GM19463 (cell line): ENCODE results near the gene GAS2L1.

Experiments used
- ATAC-seq: cut with Tn5 transposase; IDR thresholded peaks from one replicate; pipeline ENCODE4 v1.9.1; 2021; ENCODE audit warnings: mild to moderate bottlenecking, moderate library complexity; ENCODE audit not compliant: unreplicated experiment

GAS2L1 gene

DNA sequence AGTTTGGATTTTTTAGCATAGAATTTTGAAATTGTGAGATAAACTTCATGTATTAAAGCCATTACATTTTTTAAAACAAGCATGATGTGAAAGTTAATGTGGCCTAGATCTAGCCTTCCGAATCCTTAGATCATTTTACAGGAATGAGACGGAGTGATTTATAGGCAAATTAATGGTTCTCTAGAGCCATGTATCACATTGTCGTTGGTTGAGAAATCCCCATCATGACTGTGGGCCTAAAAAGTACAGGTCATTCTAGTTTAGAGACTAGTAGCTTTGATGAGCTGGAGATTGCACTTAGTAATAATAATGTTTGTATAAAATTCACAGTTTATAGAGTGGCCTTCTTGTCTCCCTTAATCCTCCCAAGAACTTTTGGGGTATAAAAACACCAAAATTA is 31.3 kb upstream of the GAS2L1 start:
- no peak for ATAC-seq

DNA sequence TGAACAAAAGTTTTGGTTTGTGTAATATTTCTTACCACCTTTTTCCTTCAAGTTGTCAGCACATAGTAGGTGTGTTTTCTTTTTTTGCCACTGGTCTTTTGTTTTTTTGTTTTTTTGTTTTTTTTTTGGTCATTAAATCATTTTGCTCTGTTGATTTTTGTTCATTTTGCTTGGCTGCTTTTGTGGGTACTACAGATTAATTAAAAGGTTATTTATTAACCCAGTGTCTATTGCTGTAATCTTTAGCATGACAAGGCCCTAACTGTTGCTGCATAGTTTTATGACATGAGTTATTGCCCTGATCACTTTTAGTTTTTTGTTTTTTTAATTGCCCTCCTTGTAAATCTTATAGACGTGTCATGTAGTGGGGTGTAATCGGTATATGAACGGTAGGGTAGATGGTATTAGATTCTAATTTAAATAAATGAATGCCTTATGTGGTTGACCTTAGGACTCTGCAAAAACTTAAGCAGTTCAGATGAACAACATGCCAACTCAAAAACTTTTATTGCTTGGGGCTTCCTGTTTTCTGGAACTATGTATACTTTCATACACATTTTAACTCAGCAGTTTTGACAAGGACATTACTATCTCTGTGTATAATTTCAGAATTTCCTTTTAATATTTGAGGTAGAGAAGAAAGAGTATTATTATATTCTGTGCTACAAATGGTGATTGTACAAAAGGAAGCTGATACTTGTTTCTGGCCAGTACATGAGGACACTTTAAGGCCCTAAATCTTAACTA is 30.5 kb upstream of the GAS2L1 start:
- ATAC-seq = no peak

- no peak for ATAC-seq
Measured at GRCh38 chr22:29277927-29278326, 28.5 kb upstream of the GAS2L1 start.

- no peak for ATAC-seq
Measured at GRCh38 chr22:29284196-29284595, 22.3 kb upstream of the GAS2L1 start.

DNA sequence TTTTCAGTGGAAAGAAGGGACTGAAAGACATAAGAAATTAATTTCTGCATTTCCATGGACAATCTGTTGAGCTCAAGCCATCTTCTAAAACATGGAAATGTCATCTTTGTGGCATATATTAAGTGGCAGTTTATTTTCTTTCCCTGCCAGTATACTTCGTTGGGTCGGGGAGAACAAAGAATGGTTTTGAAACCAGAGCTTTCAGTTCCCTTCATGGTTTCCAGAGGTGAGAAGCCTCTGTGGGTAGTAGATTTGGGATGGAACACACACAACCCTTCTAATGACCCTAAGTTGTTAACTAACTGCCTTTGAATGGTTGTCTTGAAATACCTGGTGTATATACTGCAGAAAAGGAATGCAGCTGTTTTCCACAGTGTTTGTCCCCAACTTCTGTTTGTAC is 17.6 kb upstream of the GAS2L1 start:
- no peak for ATAC-seq

DNA sequence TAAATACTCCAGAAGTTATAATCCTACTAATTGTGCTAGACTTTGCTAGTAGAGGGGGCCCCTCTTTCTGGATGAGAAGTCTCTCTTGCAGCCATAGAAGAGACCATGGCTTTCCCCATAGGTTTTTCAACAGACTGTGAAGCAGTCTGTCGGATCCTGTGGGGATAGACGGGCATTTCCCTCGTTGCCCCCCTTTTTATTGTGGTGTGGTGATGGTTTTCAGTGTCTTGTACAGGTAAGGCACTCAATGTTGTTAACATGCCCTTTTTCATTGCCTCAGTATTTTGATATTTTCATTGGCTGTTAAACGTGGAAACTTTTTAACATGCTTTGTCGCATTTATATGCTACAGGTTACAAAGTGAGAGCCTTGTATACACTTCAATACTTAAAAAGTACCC is 16.4 kb upstream of the GAS2L1 start:
- ATAC-seq = no peak

DNA sequence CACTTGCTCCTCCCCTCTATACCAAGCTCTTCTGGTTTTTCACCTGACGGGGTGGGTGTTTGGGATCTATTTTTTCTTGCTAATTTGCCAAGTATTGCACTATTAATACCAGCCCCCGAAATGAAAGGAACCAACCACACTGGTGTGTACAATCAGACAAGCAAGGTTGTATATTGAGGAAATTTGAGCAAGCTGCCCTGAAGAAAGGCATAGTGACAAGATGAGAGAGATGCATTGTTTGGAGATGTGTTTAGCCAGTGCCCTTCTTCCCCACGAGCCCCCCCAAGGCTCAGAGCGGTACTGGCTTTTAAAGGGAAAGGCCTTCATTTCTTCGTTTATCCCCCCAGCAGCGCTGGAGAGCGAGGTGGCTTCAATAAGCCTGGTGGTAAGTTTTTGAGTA is 15.2 kb upstream of the GAS2L1 start:
- no peak for ATAC-seq

DNA sequence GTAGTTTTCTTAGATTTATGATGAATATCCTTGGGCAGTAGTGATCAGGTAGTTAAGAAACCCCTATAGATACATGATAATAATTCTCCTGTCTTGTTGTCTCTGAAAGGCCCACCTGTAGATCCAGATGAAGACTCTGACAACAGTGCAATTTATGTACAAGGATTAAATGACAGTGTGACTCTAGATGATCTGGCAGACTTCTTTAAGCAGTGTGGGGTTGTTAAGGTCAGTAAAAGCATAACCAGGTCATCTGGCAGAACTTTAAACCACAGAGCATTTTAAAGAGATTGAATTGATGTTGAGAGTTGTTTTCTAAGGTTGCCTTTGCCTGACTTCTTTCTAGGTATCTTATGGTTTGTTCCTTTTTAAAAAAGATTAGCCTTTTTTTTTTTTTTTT is 14.1 kb upstream of the GAS2L1 start:
- no peak for ATAC-seq

- ATAC-seq = no peak
Measured at GRCh38 chr22:29298641-29299040, 7.8 kb upstream of the GAS2L1 start.

DNA sequence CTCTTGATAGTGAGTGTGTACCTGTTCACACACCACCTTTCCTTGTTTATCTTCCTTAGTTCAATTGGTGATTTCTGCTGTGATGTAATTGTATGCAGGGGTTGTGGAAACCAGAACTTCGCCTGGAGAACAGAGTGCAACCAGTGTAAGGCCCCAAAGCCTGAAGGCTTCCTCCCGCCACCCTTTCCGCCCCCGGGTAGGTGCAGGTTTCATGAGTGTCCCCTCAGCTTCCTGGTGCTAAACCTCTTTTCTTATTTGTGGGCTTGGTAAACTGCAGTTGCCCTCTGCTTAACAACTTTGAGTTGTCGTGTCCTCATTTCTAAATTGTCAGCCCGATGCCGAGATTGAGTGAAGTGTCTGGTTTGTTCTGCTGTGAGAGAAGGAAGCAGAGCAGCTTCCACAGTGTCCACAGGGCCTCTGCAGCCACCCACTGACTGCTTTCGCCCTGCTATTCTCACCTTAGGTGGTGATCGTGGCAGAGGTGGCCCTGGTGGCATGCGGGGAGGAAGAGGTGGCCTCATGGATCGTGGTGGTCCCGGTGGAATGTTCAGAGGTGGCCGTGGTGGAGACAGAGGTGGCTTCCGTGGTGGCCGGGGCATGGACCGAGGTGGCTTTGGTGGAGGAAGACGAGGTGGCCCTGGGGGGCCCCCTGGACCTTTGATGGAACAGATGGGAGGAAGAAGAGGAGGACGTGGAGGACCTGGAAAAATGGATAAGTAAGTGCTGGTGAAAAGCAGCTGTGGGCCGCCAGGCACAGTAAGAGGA is 7.1 kb upstream of the GAS2L1 start:
- no peak for ATAC-seq

- no peak for ATAC-seq
Measured at GRCh38 chr22:29300467-29300806, 6.0 kb upstream of the GAS2L1 start.

- no peak for ATAC-seq
Measured at GRCh38 chr22:29300807-29301601, 5.4 kb upstream of the GAS2L1 start.

- no peak for ATAC-seq
Measured at GRCh38 chr22:29301716-29302401, 4.6 kb upstream of the GAS2L1 start.

DNA sequence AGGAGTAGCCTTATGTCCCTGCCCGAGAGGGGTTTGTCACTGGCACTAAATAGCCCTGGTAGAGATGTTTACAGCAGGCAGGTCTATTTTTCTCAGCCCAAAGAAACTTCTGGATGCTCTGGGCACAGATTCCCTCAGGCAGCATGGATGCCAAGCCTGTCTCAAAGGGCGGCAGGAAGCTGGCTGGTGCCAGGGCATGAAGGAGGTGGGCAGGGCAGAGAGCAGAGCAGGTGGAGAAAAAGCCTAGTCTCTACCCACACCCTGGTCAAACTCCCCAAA is 4.1 kb upstream of the GAS2L1 start:
- no peak for ATAC-seq

DNA sequence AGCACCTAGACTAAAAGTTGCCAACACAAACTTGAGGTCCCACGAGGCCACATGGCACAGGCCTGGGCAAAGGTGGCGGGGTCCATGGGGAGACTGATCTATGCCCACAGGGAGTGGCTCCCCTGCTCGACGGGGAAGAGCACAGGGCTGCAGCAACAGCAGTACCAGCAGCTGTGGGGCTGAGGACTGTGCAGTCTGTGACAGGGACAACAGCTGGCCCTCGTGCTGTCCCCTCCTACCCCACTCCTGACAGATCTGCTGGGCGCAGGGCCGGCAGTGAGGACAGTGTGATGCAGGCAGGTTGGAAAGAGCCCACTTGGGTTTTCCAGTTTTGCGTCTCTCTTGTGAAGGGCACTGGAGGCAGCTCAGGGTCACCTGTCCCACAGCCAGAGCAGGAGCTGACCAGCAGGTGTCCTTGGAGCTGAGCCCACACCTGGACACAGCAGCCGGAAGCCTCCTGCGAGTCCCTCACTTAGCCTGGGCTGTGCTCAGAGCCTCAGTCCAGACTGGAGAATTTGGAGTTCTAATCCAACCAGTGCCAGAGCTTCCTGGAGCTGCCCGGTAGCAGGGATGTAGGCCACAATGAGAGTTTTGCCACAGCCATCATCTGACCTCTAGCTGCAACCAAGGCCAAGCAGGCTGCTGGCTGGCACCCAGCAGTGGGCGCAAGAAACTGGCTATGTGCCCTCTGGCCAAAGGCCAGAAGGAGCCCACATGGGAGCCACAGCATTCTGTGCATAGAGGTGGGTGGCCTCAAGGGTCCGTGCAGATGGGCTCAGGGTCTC is 3.6 kb upstream of the GAS2L1 start:
- no peak for ATAC-seq

DNA sequence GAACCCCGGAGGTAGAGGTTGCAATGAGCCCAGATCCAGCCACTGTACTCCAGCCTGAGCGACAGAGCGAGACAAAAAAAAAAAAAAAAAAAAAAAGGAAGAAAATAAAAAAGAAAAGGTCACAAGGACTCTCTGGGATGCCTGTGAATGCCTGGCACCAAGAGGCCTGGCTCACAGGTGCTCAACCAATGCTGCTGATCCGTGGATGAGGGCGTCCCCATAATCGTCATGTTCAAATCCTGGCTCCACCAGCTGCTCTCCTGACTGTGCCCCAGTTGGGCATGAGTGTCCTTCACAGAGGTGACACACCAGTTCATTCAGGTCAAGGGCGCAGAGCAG is 645 bp upstream of the GAS2L1 start:
- ATAC-seq = no peak

GRCh38 chr22:29306835-29307595 is 565 bp downstream of the GAS2L1 start:
- no peak for ATAC-seq

DNA sequence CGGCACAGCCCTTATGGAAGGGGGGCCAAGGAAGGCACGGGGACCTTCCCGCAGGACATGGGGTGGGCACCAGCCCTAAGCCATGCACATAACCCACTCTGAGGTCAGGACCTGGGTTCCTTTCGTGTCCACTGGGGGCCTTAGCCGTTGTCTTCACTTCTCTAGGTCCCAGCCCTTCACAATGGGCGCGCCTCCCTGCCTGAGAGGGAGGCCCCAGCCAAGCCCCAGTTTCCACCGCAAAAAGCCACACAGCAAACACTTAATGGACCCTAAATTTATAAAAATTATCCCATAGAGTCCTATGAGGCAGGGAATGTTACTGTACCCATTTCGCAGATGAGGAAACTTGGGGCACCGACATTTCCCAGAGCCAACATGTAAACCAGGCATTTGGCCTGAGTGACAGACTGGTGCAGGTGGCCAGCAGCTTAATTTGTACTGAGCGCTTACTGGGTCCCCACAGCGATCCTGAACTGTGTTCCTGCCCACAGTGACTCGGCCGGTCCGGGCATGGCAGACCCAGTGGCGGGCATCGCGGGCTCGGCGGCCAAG is 1.2 kb downstream of the GAS2L1 start:
- ATAC-seq = no peak

DNA sequence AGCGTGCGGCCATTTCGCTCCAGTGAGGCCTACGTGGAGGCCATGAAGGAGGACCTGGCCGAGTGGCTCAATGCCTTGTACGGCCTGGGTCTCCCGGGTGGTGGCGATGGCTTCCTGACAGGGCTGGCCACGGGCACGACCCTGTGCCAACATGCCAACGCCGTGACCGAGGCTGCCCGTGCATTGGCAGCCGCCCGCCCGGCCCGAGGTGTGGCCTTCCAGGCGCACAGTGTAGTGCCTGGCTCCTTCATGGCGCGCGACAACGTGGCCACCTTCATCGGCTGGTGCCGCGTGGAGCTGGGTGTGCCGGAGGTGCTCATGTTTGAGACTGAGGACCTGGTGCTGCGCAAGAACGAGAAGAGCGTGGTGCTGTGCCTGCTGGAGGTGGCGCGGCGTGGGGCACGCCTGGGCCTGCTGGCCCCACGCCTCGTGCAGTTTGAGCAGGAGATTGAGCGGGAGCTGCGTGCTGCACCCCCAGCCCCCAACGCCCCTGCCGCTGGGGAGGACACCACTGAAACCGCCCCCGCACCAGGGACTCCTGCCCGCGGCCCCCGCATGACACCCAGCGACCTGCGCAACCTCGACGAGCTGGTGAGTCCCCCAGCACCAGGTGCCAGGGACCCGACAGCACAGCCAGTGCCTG is 1.8 kb downstream of the GAS2L1 start:
- ATAC-seq = no peak
